ENCODE data around the gene SLC18A2. TPM values are rescaled to one million over a fixed set of nuclear protein-coding genes. Genes with fewer than 3 reads are reported as not detected.
A peak's percentile ranks its signal among the peaks of the same experiment; 100 is the strongest.

Gene SLC18A2
- total and polyA plus RNA-seq, 2 of the 8 experiments (the other 6 are each of a cell fraction or from before 2014, with no cell fraction given): 6.5 to 7.0 TPM

DNA sequence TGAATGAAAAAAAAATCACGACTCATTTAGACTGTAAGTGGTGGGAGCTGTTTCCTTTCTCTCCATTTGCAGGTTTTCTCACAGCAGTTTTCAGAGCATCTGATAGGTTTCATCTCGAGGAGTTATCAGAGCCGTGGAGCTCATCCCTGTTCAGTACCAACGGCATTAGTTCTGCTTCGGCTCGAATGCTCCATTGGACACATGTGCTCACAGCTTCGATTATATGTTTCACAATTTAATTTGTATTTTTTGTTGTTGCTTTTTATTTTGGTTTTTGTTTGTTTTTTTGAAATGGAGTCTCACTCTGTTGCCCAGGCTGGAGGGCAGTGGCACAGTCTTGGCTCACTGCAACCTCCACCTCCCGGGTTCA is 1.5 kb downstream of the SLC18A2 start:
- no peak overlapping the region for H2BK5ac ChIP-seq (ENCODE audit: low read depth, low read length)
- H3K56ac ChIP-seq (replicated peaks; ENCODE audit: insufficient read length, low read depth, low read length): no peak overlapping the region
- peaks cover 2 to 24% (median 13%) of the 10 kb centered on the region in 4 experiments for H3K27me3 ChIP-seq (replicated peaks in 1 of 4; ENCODE audit: control insufficient read depth in 3 of 4, extremely low read depth in 1 of 4, insufficient read depth in 3 of 4, low read length in 3 of 4)
- H3K4ac ChIP-seq (replicated peaks; ENCODE audit: insufficient read length, low read depth, low read length): no peak overlapping the region
- no peak overlapping the region for H3K23ac ChIP-seq (ENCODE audit: insufficient read length)
- H2BK12ac ChIP-seq (ENCODE audit: low read depth, low read length): no peak overlapping the region
- H2BK120ac ChIP-seq (replicated peaks; ENCODE audit: low read depth, low read length): no peak overlapping the region
- no peak overlapping the region for H2AFZ ChIP-seq (ENCODE audit: low read length)
- FAIRE-seq (no peak), DNase-seq (ENCODE audit: low read depth in 1 of 2, low spot score in 2 of 2) (no peak)
- 90% methylated on average over 8 of the region's 8 CpGs; no CpG with 5 or more reads in 1 of the 2 experiments for WGBS, 2 experiments (ENCODE audit: extremely low coverage in 1 of 2, insufficient coverage in 1 of 2, insufficient read length in 1 of 2, insufficient replicate concordance in 2 of 2, low coverage in 1 of 2, low lambda C conversion rate in 2 of 2, missing lambda C conversion rate in 1 of 2)
- H2AK5ac ChIP-seq (ENCODE audit: low read depth, low read length): no peak overlapping the region
- H3K79me1 ChIP-seq (ENCODE audit: low read depth, low read length): no peaks in the 10 kb centered on the region
- no peak overlapping the region for H3K14ac ChIP-seq (ENCODE audit: insufficient read length)
- no peaks in the 10 kb centered on the region for H3K9me3 ChIP-seq (ENCODE audit: insufficient read depth in 2 of 2, low read depth in 1 of 2, low read length in 1 of 2)
- H4K20me1 ChIP-seq (replicated peaks in 1 of 2; ENCODE audit: control insufficient read depth in 1 of 2, insufficient read depth in 2 of 2, low read length in 2 of 2): no peaks in the 10 kb centered on the region
- peaks cover 11% of the 10 kb centered on the region; the same call in 1 of the 2 replicates for H3K23me2 ChIP-seq (ENCODE audit: low read depth, low read length)
- no peak overlapping the region for H3K9ac ChIP-seq (replicated peaks in 1 of 4; ENCODE audit: extremely low read depth in 1 of 4, low read depth in 3 of 4, low read length in 3 of 4)
- H3K4me3 ChIP-seq (ENCODE audit: extremely low read depth in 1 of 4, insufficient read depth in 2 of 4, low read depth in 3 of 4, low read length in 4 of 4): no peak overlapping the region
- H3K18ac ChIP-seq (ENCODE audit: extremely low read depth, low read length): no peak overlapping the region
- H3K4me2 ChIP-seq (ENCODE audit: insufficient read depth in 1 of 2, low read depth in 2 of 2, low read length in 2 of 2): peak overlapping the region in 1 of 2 experiments; percentile 55; a peak in 1 of 4 replicates
- POLR2A ChIA-PET (ENCODE audit: partially characterized antibody): interaction anchor here (0.7 to 1.1 kb wide), 2 partner anchors 9 to 32 kb away, joined by 3 read pairs; no protein-coding TSS in a partner anchor
- CTCF ChIA-PET (ENCODE audit: partially characterized antibody): interaction anchor here (0.8 to 2.1 kb wide), 4 partner anchors 9 to 104 kb away, joined by 3 to 8 read pairs (median 4); no protein-coding TSS in a partner anchor
- no peak overlapping the region for H2BK15ac ChIP-seq (ENCODE audit: low read length)
- no peak overlapping the region for H2BK20ac ChIP-seq (ENCODE audit: low read length)
- H4K91ac ChIP-seq (replicated peaks; ENCODE audit: insufficient read length, low read length): no peak overlapping the region
- H3K4me1 ChIP-seq (replicated peaks in 1 of 4; ENCODE audit: control insufficient read depth in 3 of 4, insufficient read depth in 4 of 4, low read length in 3 of 4): peaks cover 0 to 6% (median 3%) of the 10 kb centered on the region in 4 experiments; a peak in 5 of 7 replicates
- H3K27ac ChIP-seq (ENCODE audit: low read depth, low read length): no peak overlapping the region
- H4K5ac ChIP-seq (ENCODE audit: insufficient read length, low read depth, low read length): no peak overlapping the region
- H4K8ac ChIP-seq (ENCODE audit: extremely low read depth, insufficient read depth, low read length): no peak overlapping the region
- no peaks in the 10 kb centered on the region for H3K79me2 ChIP-seq (ENCODE audit: control insufficient read depth in 1 of 2, insufficient read depth in 2 of 2, low read length in 2 of 2)
- no peaks in the 10 kb centered on the region for H3K36me3 ChIP-seq (ENCODE audit: control insufficient read depth in 2 of 4, insufficient read depth in 4 of 4, low read length in 3 of 4)
- TF ChIP-seq CHD1 (IDR thresholded peaks at IDR 0.05; ENCODE audit: low read depth, low read length): no peak
- no peak for TF ChIP-seq POU5F1 (IDR thresholded peaks at IDR 0.05; ENCODE audit: low read depth, low read length)
- no peak for TF ChIP-seq PHF8 (conservative IDR thresholded peaks at IDR 0.05; ENCODE audit: low read depth, low read length)
- no peak for TF ChIP-seq SAP30 (IDR thresholded peaks at IDR 0.05; ENCODE audit: insufficient read depth, insufficient replicate concordance, low read length)
- TF ChIP-seq SRF (IDR thresholded peaks at IDR 0.05; ENCODE audit: low read depth, low read length): no peak
- no peak for TF ChIP-seq GTF2F1 (IDR thresholded peaks at IDR 0.05; ENCODE audit: borderline replicate concordance, low read depth, low read length)
- TF ChIP-seq RFX5 (IDR thresholded peaks at IDR 0.05; ENCODE audit: borderline replicate concordance, low read depth, low read length): no peak
- TF ChIP-seq KDM5A (IDR thresholded peaks at IDR 0.05; ENCODE audit: low read length): no peak
- TF ChIP-seq ATF3 (IDR thresholded peaks at IDR 0.05; ENCODE audit: insufficient read depth, low read depth, low read length): no peak
- no peak for TF ChIP-seq TAF1 (IDR thresholded peaks at IDR 0.05; ENCODE audit: low read depth, low read length)
- no peak for TF ChIP-seq YY1 (IDR thresholded peaks at IDR 0.05; ENCODE audit: low read depth, low read length)
- TF ChIP-seq TBP (IDR thresholded peaks at IDR 0.05; ENCODE audit: low read depth, low read length): no peak
- TF ChIP-seq JUN (IDR thresholded peaks at IDR 0.05; ENCODE audit: low read depth, low read length): no peak
- TF ChIP-seq CEBPB (IDR thresholded peaks at IDR 0.05; ENCODE audit: low read depth, low read length): no peak
